Measurements from ENCODE around the gene SERGEF.

DNA sequence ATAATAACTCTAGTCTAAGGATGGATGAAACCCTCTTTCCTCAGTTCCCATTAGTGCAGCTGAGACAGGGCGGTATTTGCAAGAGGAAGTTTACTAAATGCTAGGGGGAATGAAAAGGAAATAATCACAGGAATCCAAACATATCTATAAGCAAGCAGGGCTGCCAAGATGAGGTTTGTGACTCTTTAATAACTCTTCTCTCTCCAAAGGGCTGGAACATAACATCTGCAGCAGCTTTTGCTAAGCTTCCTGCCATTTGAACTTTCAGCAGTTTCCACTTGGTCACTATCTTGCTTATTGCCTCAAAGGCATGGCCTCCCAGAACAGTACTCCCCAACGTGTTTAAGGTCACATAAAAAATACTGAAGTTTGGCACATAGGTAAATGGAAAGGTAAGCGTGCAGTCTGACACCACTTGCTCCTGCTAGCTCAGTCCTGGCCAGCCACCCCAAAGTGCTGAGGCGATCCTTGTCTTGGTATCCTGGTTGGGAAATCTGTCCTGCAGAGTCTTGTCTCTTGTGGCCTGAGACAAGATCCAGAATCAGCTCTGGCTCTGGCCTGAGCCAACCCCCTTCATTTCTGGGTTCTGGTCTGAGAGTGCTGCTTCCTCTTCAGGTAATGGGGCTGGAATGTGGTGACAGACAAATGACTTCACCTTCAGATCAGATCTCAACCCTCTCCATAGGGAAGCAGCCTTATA is 196.5 kb downstream of the SERGEF start:
- no peak for TF ChIP-seq POLR2A (IDR thresholded peaks at IDR 0.05)
- no peak for TF ChIP-seq POLR2AphosphoS5 (IDR thresholded peaks at IDR 0.05)
